Fibroblast of lung (primary cell): ENCODE results near the gene ATG7.
"Not testable (repeated sequence)": the region's sequence is repeated elsewhere in the genome, so short reads cannot be mapped to it uniquely, and the experiment has no call there.

Source experiments
- CTCF ChIP-seq, 2 donors: IDR thresholded peaks in 1 of 2; conservative IDR thresholded peaks in 1 of 2; 1 replicate in 1 of 2; 2 replicates in 1 of 2; pipeline ENCODE4 v1.5.1; 2011 to 2012; ENCODE audit warnings: low read length in 2 of 2, control low read depth in 1 of 2, inconsistent platforms in 1 of 2, low read depth in 1 of 2, mild to moderate bottlenecking in 1 of 2
- EZH2 ChIP-seq: IDR thresholded peaks from 2 replicates; pipeline ENCODE4 v1.5.1; 2012; ENCODE audit warnings: low read length, control low read depth, mild to moderate bottlenecking; ENCODE audit errors: missing control alignments

GRCh38 chr3:11441346-11441745, 169.1 kb downstream of the ATG7 start:
- TF ChIP-seq CTCF (conservative IDR thresholded peaks at IDR 0.05 in 1 of 2, IDR thresholded peaks at IDR 0.05 in 1 of 2; ENCODE audit: low read depth in 1 of 2, low read length in 2 of 2); EZH2: not testable (repeated sequence)
